H7 (cell line): Measurements from ENCODE around the gene SHROOM1. TPM values are rescaled to one million over a fixed set of nuclear protein-coding genes. Genes with fewer than 3 reads are reported as not detected.

Source experiments
- DNase-seq: peaks from one replicate; pipeline ENCODE4 v3.0.0; 2012
- H3K27me3 ChIP-seq: 2 replicates; pipeline ENCODE4 v1.6.0; 2011; ENCODE audit warnings: mild to moderate bottlenecking, low read length; ENCODE audit not compliant: control insufficient read depth, insufficient read depth
- H3K36me3 ChIP-seq: replicated peaks from 2 replicates; pipeline ENCODE4 v1.5.1; 2011; ENCODE audit warnings: low read length; ENCODE audit not compliant: control insufficient read depth, insufficient read depth
- H3K4me3 ChIP-seq: 2 replicates; pipeline ENCODE4 v1.5.1; 2011; ENCODE audit warnings: low read depth, mild to moderate bottlenecking, control low read depth, low read length, moderate library complexity; ENCODE audit not compliant: insufficient read depth
- total RNA-seq: library from RNA; depleted of rRNA; stranded (reverse); fragments of >200 nt; shearing (Covaris generic); gene quantifications from 2 replicates; pipeline ENCODE4 v1.2.3, GENCODE V29; 2014

Gene SHROOM1
- total RNA-seq, 1 experiment from 2014 or later, result 1.3 TPM

DNA sequence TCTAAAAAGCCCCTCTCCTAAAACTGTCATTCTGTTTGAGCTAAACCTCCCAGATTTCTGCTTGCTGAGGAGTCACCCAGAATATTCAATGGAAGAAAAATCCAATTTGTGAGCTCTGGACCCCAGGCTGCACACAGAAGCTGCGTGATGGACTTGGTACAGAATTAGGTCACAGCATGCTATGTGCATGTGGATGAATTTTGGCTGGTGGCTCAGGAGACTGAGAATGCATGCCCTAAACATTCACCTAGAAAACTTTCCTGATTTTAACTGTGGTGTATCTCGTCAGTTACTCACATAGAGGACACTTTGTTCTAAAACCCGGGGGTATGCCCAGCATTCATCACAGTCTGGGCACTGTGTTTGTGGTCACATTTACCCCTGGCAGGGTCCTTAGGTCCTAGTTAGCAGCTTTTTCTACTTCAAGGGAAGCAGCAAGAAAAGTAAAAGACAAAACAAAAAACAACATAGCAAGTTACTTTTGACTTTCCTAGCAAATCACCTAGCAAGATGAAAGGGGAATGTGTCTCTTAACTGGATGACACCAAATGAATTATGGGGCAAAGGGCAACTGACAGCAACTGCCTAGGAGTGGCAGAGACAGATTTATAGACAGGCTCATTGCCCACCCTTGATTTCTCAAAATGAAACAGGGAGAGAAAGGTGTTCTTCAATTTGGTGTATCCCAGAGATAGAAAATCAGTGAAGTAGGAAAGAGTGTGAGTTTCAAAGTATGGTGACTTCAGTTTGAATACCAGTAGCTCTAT is 8.3 kb upstream of the SHROOM1 start:
- no peak for DNase-seq
- no peaks in the 10 kb centered on the region for H3K27me3 ChIP-seq
- no peak overlapping the region for H3K4me3 ChIP-seq
- H3K36me3 ChIP-seq, result no peaks in the 10 kb centered on the region

DNA sequence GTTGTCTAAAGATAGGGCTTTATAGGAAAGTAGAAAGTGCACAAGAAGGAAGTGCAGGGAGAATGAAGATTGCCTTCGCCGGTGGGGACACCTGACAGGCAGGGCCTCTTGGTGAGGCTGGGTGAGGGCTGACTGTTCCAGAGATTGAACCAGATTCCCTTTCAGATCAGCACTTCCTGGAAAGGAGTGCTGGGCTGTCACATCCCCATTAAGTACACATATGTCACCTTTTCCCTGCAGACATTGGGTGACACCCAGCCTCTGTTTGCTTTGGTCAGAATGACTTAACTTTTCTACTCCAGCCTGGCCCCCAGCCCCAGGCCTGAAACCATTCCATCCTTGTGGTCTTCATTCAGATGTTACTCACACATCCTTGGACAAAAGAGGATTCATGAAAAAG is 7.4 kb upstream of the SHROOM1 start:
- no peaks in the 10 kb centered on the region; the same call in 1 of the 2 replicates for H3K27me3 ChIP-seq
- DNase-seq, result no peak
- H3K36me3 ChIP-seq, result no peaks in the 10 kb centered on the region
- no peak overlapping the region for H3K4me3 ChIP-seq

DNA sequence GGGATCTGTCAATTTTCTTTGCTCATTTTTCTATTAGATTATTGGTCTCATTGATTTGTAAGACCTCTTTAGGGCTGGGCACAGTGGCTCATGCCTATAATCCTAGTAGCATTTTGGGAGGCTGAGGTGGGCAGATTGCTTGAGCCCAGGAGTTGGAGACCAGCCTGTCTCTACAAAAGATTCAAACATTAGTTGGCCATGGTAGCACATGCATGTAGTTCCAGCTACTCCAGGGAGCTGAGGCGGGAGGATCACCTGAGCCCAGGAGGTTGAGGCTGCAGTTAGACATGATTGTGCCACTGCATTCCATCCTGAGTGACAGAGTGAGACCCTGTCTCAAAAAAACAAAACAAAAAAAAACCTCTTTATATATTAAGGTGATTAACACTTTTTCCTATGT is 6.4 kb upstream of the SHROOM1 start:
- no peak for DNase-seq
- Histone ChIP-seq H3K4me3 (no peak overlapping the region), H3K36me3 (no peaks in the 10 kb centered on the region), H3K27me3 (no peaks in the 10 kb centered on the region; the same call in 1 of the 2 replicates)

DNA sequence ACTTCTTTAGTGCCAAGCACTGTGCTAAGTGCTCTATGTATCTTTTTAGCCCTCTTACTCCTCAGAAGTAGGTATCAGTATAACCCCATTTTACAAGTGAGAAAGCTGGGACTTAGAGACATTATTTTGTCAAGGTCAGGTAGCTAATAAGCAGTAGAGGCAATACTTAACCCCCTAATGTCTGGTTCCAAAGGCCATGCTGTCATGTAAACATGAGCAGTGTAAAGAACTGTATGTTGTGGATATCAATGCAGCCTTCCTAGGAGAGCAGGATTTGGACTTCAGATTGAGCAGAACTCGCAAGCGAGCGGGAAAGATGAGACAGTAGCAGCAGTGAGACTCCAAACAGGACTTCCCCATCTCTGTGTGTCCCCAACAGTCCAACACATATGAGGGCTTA is 3.6 kb upstream of the SHROOM1 start:
- H3K27me3 ChIP-seq, result peaks cover 25% of the 10 kb centered on the region
- H3K36me3 ChIP-seq, result no peaks in the 10 kb centered on the region
- no peak for DNase-seq
- no peak overlapping the region for H3K4me3 ChIP-seq

DNA sequence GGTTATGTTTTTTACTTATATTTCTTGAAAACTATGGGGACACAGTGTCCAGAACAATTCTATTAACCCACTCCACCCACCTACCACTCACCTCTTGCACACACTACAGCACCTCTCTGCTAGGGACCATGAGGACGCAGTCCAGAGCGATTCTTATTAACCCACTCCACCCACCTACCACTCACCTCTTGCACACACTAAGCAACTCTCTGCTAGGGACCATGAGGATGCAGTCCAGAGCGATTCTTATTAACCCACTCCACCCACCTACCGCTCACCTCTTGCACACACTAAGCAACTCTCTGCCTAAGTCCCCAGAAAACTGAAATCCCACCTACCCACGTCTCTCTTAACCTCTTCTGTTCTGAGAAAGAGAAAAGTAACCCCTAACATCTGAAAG is 2.2 kb upstream of the SHROOM1 start:
- H3K36me3 ChIP-seq, result no peaks in the 10 kb centered on the region
- peaks cover 39% of the 10 kb centered on the region for H3K27me3 ChIP-seq
- no peak overlapping the region for H3K4me3 ChIP-seq
- DNase-seq, result no peak

DNA sequence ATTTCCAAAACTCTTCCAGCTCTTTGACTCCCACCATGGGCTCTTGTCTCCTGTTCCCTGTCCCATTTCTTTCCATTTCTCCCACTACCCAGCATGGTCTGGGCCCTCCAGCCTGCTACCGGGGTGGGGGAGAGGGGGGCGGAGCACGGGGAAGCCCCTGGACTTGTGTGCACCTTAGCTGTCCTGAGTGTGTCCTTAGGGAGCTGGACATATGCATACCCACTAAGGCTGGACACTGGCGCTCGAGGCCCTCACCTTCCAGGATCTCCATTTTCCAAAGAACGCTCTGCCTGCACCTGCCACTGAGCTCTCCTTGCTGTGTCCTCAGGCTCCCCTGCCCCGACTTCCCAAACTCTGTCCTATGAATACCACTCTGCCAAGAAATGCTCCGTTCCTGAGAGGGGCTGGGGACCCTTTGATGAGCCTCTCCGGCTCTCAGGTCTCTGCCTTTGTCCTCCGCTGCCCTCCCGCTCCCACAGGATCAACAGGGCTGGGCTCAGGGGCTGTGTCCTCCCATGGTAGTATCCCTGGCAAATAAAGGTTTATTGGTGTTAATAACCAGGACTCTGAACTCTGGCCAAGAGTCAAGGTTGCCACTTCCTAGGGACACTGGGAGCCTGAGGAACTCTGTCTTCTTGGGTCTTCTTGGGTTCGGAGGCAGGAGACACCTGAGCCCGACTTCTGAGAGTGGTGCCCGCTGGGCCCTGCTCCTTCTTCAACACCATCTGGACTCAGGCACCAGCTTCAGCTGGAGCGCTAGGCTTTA is 831 bp upstream of the SHROOM1 start:
- peaks cover 49% of the 10 kb centered on the region for H3K27me3 ChIP-seq
- peak; percentile 41 for DNase-seq
- peak overlapping the region; percentile 59 for H3K4me3 ChIP-seq
- no peaks in the 10 kb centered on the region for H3K36me3 ChIP-seq

DNA sequence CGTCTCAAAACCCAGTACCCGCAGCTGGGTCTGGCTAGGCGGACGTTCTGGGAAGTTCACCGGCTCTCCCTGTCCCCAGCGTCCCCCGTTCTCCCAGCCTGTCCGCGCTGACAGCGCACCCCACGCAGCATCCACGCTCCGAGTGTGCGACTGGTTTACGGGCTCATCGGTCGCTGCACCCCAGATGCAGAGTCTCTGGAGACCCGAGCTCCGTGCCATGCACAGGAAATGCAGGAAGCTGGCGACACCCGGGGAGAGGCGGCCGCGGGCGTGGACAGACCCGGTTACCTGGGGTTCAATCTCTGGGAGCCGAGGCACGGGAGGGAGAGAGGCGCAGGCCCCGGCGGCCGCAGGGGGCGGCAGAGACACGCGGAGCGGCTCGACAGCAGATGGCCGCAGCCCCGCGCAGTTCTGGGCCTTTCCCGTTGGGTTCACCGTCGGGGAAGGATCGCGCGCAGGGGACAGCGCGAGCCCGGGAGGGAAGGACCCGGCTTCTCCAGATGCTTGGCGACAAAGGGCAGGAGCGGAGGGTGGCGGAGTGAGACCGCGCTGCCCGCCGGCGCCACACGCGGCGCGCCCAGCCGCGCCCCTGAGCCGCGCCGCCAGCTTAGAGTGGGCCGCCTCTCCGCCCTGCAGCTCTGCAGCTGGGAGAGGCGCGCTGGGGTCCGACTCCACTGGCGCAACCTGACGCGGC is 558 bp downstream of the SHROOM1 start:
- H3K27me3 ChIP-seq, result peaks cover 62% of the 10 kb centered on the region
- DNase-seq, result peak; percentile 94

DNA sequence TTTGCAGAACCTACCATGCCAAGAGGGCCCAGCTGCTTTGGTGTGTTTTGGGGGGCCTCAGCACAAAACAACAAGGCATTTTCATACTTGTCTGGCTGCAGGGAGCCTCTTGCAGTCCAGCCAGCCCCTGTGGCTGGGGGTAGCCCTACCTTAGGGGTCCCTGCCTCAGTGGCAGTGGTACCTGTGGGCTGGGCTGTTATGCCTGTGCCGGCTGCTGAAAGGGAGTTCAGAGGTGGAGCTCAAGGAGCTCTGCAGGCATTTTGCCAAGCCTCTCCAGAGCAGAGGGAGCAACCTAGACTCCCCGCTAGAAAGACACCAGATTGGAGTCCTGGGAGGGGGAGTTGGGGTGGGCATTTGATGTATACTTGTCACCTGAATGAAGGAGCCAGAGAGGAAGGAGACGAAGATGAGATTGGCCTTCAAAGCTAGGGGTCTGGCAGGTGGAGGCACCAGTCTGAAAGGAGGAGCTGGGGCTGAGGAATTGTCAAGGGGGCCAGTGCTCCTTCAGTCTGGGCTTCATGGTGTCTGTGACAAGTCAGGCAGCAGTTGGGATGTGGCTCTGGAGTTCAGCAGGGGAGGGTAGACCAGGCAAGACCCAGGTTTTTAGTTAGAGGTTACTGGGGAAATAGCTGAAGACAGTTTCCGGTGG is 1.5 kb downstream of the SHROOM1 start:
- Histone ChIP-seq H3K4me3 (no peak overlapping the region), H3K27me3 (peaks cover 71% of the 10 kb centered on the region), H3K36me3 (no peaks in the 10 kb centered on the region)
- DNase-seq, result no peak

More for the DNA sequence above, 558 bp downstream of the SHROOM1 start:
- no peaks in the 10 kb centered on the region for H3K36me3 ChIP-seq
- peak overlapping the region; percentile 59 for H3K4me3 ChIP-seq

DNA sequence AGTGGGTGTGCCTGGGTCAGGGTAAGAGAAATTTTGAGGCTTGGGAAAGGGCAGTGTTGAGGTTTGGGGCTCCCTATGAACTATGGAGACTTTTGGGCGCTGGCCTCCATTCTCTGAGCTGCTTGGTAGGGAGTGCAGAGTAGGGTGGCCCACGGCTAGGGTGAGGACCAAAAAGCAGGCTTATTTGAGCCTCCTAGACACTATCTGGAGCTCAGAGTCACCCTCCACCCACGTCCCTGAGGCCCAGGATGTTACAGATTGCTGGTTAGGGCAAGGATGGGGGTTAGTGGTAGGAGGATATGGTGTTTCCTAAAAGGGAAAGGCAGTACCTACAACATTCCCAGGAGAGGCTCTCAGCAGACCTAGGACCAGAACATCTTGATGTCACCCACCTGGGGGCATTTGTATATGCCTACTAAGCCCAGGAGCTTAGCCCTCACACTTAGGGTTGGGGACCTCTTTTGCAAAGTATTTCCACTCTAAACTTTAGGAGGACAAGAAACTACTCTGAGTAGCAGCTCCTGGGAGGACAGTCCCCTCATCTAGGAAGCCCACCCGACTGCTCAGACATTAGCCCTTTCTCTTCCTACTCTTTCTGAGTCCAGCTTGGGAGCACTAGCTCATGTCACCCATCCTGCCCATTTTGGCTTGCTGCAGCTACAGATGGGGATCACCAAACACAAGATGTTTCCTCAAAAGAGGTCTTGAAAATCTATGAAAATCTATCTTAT is 2.3 kb downstream of the SHROOM1 start:
- Histone ChIP-seq H3K4me3 (no peak overlapping the region), H3K36me3 (no peaks in the 10 kb centered on the region), H3K27me3 (peaks cover 78% of the 10 kb centered on the region)
- no peak for DNase-seq

DNA sequence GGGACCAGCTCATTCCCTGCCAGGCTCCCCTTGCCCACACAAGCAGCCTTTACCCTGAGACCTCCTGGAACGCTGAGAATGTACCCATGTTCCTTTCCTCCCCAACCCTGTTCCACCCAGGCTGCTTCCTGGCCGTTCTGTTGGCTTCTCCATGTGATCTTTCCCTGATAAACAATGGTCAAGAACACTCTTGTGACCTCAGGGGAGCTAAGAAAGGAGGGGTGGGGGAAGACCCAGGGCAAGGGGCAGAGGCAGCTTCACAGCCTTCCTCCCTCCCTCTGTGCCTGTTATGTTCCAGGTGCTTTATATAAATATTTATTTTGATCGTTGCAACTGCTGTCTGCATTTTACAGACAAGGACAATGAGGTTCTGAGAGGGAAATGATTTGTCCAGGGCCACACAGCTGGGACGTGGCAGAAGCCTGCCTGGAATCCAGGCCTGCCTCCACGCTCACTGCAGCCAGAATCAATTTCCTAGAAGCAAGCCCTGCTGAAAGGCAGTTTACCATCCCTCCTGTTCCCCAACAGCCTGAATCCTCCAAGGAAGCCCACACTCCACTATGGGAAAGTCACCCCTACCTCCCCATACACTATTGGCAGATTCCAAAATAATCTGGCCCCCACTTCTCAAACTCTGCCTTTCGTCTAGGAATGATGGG is 3.9 kb downstream of the SHROOM1 start:
- Histone ChIP-seq H3K36me3 (no peaks in the 10 kb centered on the region), H3K4me3 (no peak overlapping the region), H3K27me3 (peaks cover 85% of the 10 kb centered on the region)
- no peak for DNase-seq

DNA sequence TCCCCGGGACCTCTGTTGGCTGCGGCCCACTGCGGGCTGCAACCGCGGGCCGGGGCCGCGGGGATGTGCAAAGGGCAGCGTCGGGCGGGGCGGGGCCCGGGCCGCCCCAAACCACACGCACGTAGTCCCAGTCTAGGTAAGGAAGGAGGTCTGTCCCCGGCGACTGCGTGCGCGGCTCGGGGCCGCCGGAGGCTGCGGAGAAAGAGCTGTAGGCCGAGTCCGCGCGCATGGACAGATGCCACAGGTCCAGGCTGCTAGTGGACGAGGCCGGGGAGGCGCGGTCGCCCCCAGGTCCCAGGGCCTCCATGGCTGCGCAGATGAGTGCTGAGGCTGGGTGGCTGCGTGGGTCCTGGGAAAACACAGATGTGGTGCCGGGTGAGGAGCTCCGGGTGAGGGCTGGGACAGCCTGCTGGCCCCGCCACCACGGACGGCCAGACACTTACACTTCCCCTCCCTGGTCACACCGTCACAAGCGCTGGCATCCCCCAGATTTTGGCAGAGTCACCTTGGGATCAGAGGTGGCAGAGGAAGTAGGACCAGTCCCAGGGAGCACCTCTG is 4.5 kb downstream of the SHROOM1 start:
- Histone ChIP-seq H3K27me3 (peaks cover 82% of the 10 kb centered on the region), H3K4me3 (peak overlapping the region; percentile 46), H3K36me3 (no peaks in the 10 kb centered on the region)
- peak; percentile 86 for DNase-seq

DNA sequence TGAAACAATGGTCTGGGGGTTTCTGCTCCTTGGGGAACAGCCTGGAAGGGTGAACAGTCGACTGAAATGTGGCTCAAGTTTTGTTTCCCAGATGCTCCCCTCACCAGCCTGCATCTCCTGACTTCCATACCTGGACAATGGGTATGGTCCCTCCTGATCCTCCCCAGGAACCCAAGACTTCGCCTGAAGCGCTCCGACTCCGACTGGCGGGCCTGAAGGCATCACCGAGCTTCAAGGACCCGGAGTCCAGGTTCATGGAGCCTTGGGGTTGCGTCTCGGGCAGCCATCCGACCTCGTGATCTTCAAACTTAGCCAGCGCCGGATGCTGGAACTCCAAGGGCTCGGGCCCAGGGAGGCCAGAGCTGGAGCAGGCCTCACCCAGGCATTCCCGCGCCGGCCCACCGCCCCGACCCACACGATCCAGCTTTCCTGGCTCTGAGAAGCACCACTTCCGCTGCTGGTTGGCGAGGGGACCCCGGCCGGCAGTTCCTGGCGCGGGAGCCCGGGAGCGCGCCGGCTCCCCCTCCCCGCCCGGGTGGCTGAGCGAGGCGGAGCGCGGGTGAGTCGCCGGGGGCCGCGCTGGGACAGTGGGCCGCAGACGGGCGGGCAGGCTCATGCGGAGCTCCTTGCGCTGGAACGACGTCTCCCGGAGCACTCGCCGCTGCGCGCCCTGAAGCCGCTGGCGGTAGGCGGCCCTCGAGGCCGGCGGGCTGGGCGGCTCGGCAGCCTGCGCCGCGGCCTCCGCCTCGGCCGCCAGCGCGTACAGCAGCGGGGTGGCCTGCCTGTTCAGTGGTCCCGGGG is 5.2 kb downstream of the SHROOM1 start:
- Histone ChIP-seq H3K4me3 (peak overlapping the region; percentile 46), H3K27me3 (peaks cover 76% of the 10 kb centered on the region), H3K36me3 (no peaks in the 10 kb centered on the region)
- DNase-seq, result peak; percentile 88

DNA sequence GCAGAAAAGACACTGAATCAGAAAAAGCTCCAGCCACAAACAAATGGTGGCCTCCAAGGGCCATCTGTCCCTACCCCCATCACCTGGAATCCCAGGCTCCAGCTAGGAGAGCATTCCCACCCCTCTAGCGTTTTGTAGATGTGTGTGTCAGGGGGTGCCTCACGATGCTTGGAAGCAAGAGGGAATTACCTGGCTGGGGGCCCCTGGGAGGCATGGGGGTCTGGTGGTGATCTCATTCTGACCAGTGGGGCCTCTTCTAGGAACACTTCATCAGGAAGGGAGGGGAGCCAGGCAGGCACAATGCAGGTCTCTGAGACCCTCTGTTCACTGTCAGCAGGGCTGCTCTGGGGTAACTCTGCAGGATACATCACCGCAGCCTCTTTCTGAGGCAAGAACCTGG is 6.0 kb downstream of the SHROOM1 start:
- Histone ChIP-seq H3K36me3 (no peaks in the 10 kb centered on the region), H3K4me3 (no peak overlapping the region), H3K27me3 (peaks cover 68% of the 10 kb centered on the region)
- no peak for DNase-seq
